Superior temporal gyrus (tissue), 1 donor: Measurements from ENCODE around the gene KLHL29.

Experiments used
- DNase-seq: peaks from one replicate; pipeline ENCODE4 v3.0.0-alpha.2; 2016; ENCODE audit errors: extremely low spot score

Gene KLHL29

GRCh38 chr2:23694058-23695045 lies 309.4 kb downstream of the KLHL29 start:
- no peak for DNase-seq

- no peak for DNase-seq
Measured at GRCh38 chr2:23695214-23695889, 310.4 kb downstream of the KLHL29 start.

GRCh38 chr2:23695890-23696751 lies 311.1 kb downstream of the KLHL29 start:
- DNase-seq, result no peak

GRCh38 chr2:23696752-23697045 lies 311.7 kb downstream of the KLHL29 start:
- no peak for DNase-seq

GRCh38 chr2:23697256-23698075 lies 312.5 kb downstream of the KLHL29 start:
- DNase-seq, result no peak

GRCh38 chr2:23698116-23698693 lies 313.2 kb downstream of the KLHL29 start:
- DNase-seq, result no peak

GRCh38 chr2:23698721-23699579 lies 314.0 kb downstream of the KLHL29 start:
- DNase-seq, result no peak

GRCh38 chr2:23699580-23699925 lies 314.6 kb downstream of the KLHL29 start:
- no peak for DNase-seq

GRCh38 chr2:23700627-23701026 lies 315.6 kb downstream of the KLHL29 start:
- no peak for DNase-seq

- DNase-seq, result no peak
Measured at GRCh38 chr2:23703037-23703582, 318.1 kb downstream of the KLHL29 start.

GRCh38 chr2:23703583-23704385 lies 318.8 kb downstream of the KLHL29 start:
- DNase-seq, result no peak

- no peak for DNase-seq
Measured at GRCh38 chr2:23705771-23706612, 321.0 kb downstream of the KLHL29 start.

- DNase-seq, result no peak
Measured at GRCh38 chr2:23706613-23707078, 321.7 kb downstream of the KLHL29 start.

- DNase-seq, result no peak
Measured at GRCh38 chr2:23707096-23707495, 322.1 kb downstream of the KLHL29 start.

GRCh38 chr2:23708771-23709170 lies 323.8 kb downstream of the KLHL29 start:
- no peak for DNase-seq

- DNase-seq, result no peak
Measured at GRCh38 chr2:23709311-23709710, 324.3 kb downstream of the KLHL29 start.

GRCh38 chr2:23711979-23712755 lies 327.2 kb downstream of the KLHL29 start:
- DNase-seq, result no peak
